NCI-H128 (cell line): ENCODE results near the gene ACRBP.
"Not testable (repeated sequence)": the region's sequence is repeated elsewhere in the genome, so short reads cannot be mapped to it uniquely, and the experiment has no call there.

Experiments
- DNase-seq: peaks from one replicate; lab custom pipeline; 2025; ENCODE audit not compliant: unreplicated experiment; lab: John Stamatoyannopoulos, UW

The ACRBP gene

DNA sequence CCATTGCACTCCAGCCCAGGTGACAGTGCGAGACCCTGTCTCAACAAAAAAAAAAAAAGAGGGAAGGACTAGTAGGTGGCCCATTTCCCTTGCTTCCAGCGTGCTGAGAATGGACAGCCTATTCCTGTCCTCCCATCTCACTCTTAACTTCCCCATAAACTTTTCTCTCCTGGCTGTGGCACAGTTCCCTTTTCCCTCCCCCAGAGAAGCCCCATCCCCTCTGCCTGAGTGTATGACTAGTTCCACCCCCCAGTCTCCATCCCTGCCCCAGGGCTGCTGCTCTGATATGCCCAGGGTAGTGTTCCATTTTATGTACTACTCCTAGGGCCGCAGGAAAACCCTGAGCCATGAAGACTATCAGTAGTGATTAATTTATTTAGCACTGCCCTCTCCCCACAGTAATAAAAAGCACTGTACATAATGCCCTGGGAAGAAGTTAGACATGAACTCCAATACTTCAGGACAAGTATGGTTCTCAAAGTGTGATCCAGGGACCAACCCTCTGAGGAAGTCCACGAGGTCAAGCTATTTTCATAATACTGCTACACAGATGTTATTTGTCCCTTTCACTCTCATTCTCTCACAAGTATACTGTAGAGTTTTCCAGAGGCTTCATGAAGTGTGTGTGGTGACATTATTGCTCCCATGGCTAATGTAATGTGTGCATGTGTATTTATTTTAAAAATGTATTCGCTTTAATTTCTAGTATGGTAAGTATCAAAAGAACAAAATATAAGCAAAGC lies 28.6 kb downstream of the ACRBP start:
- DNase-seq: no peak

DNA sequence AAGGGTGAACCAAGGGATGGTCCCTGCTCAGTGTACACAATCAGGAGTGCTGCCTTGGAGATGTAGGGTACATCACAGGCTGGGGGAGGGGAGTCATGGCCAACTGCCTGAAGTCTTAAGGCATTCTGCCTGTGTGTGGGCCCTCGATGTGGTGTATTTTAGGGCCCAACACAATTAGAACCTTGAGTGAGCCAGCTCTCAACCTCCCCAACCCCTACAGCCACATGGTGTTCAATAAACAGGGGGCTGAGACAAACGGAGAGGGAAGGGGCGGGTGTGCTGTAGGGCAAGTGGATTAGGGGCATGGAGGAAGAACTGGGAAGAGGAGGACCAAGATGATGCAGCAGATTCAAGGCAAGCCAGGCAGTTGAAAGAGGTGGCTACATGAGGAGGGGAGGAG lies 31.4 kb downstream of the ACRBP start:
- DNase-seq: no peak

DNA sequence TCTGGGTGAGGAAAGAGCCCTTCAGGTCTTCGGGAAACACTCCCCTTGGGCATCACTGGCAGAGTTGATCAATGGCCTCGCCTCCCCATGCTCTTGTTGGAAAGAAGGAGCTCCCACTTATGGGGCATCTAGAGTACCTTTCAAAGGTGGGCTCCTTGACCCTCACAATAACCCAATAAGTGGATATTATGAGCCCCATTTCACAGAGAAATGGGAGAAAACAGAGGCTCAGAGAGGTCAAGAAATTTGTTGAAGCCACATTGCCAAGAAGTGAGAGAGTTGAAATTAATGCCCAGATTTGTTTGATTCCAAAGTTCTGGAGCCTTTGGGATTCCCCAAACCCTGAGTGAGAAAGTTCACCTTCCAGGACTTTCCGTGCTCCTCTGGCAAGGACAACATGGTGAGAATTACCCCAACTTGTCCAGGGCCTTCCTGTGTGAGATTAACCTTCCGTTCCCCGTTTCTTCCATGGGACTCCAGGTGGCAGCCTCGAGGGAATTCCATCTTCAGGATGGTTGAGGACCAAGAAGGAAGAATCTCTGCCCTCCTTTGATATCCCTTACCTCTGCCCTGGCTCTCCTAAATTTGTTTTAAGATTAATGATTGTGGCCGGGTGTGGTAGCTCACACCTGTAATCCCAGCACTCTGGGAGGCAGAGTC lies 32.6 kb downstream of the ACRBP start:
- DNase-seq: no peak

DNA sequence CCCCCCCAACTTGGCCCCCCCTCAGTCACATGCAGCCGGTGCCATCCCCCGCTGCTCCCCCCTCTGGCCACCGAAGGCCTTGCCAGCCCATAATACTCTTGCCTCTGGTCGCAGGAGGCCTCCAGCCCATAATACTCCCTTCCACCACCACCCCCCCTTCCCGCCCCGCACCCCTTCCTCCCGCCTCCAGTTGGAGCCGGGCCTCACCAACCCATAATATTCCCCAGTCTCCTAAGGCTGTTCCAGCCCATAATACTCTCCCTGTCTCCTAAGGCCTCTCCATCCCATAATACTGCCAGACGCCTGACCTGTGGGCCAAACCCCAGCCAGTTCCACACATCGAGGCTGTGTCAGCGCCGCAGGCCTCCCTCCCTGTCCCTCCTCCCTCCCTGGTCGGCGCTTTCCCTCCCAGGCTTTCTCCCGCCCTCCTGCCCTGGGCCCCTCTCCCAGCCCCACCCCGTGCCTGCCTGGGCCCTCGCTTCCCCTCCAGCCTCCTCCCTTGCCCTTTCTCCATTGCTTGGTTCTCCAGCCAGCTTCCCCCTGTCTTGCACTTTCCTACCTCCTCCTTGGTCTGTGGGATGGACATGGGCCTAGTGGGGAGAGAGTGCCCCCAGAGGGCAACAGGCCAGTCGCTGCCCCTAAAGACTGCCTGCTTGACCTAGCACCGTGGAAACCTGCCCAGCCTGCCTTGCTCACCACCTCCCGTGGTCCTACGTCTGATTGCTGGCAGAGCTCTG lies 33.3 kb downstream of the ACRBP start:
- peak; percentile 87 for DNase-seq

DNA sequence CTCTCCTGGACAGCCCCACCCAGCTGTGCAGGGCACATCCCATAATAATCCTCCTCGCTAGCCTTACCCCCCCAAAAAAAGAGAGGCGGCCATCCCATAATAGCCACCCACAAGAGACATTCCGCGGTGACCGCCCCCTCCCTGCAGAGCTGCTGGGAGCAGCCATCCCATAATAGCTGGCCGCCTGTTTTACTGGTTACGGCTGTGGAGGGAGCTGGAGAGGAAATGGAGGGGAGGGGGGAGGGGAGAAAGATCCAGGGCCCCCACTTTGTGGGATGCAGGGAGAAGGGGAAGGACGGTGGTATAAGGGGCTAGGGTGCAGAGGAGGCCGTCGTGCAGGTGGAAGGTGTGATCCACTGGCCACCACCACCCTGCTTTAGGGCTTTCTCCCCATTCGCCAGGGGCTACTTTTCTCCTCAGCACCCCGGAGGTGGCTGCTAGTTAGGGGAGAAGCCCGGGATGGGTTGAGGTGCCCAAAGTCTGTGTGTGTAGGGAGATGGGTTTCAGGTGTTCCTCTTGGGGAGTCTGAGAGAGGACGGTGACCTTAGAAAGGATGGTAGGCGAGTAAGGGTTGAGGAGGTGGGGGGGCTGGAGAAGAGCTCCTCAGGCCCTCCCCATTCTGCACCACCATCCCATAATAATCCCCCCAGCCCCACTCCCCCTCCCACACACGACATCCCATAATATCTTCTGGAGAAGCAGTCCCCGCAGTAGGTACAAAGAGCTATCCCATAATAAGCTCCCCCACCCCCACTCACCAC lies 34.0 kb downstream of the ACRBP start:
- peak; percentile 88 for DNase-seq

DNA sequence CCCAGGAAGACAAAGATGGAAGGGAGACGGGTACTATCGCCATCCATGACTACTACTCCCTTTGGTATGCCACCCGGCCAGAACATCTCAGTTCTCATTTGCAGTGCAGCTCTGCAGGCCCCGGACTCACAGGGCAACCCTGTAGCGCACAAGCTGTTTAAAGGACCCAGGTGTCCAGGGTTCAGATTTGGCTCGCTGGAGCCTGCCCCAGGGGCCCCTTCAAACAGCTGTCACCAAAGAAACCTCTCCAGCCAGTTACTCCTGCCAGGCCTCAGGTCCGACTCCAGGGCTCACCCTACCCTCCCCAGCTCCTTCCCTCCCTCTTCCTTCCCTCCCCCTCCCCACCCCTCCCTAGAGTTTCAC lies 34.6 kb downstream of the ACRBP start:
- DNase-seq: no peak

DNA sequence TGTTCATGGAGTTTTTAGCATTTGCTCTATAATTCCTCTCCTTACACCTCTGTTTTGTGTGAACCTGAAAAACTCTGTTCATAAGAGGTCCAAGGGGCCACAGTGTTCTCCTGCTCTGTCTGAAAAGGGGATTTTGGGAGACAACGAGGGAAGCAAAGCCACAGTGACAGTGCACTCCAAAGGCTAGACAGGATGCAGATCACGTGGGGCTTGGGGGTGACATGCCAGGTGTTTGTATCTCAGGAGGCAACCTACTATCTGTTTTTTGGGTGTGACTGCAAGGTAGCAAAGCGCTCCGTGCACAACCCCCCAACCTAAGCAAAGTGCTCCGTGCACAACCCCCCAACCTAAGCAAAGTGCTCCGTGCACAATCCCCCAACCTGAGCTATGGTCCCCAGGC lies 35.0 kb downstream of the ACRBP start:
- DNase-seq: no peak

DNA sequence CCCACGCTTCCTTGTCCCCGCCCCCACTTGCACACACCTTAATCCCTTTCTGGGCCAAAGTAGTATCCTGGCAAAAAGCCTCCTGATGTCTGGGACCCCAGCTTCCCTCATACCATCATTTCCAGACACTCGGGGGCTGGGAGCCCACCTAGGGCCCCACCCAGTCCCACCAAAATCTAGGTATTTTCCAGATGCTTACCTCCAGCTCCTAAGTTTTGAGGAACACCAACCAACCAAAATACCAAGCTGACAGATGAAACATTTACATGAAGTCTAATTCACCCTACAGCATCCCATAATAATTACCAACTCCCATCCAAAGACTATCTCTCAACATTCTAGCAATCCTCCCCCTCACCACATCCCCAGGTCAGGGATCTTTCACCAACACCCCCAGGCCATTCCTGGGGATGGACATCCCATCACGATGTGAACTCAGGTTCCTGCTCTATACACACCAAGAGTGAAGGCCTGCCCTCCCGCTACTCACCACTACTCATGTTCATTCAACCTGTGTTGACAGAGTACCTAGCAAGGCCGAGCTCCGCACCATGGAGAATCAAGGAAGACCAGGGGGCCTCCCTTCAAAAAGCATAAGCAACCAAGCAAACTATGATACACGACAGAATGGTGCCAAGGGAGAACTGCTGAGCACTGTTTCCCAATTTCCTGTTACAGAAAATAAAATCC lies 38.5 kb downstream of the ACRBP start:
- no peak for DNase-seq

DNA sequence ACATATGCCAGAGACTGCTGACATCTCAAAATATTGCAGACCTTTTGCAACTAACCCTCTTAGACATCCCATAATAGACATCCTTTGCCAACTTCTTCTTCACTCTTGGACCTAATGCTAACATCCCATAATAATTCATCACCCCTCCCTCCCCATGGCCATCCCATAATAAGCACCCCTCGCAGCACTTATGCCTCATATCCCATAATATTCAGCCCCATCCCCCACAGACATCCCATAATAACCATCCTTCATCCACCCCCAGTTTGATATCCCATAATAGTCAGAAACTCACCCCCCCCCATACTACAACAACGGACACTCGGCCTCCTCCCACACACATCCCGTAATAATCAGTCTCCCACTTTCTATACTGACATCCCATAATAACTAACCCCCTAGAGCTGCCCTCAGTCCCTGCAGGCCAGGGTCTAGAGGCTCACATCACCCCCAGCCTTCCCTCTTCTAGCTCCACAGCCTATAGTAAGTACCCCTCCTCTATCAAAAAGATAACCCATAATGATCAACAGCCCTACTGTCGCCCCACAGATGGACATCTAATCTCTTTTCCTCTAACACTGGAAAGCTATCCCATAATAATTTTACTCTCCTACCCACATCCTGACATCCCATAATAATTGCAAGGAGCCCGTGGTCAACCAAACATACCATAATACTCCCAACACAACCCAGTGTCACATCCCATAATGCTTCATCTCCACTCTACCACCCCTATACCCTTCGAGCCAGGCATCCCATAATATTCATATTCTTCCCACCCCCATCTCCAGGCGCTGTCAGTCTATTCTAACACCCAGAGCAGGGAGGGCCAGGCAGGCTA lies 39.3 kb downstream of the ACRBP start:
- DNase-seq: no peak

DNA sequence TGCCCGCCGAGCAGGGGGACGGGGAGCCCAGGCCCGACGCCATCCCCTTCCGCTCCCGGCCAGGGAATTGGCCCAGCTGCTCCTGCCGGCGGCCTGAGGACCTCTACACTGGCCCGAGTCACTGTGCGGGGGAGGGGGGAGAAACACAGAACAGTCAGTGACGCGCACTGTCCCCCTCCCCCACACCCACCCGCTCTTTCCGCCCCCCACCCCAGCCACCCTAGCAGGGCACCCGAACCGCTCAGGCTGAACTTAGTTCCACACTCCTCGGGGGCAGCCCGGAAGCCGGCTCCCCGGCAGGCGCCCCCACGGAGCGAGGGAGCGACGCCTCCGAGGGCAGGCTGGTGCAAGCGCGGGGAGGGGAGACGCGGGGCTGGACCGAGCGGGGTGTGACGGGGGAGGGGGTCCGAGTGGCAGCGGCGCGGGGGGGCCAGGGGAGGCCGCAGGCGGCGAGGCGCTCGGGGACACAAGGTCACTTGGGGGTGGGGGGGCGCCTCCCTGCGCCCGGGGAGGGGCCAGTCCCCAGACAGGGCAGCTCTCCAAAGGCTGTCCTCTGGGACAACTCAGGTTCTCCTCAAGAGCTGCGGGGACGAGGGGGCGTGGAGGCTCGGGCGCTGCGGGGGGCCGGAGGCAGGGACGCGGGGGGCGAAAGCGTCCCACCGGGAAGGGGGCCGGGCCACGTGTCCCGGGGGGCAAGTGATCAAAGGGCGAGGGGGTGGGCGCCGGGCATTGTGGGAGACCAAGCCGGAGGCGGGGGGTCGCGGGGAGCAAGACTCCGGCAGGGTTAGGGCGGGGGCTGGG lies 40.7 kb downstream of the ACRBP start:
- DNase-seq: no peak

DNA sequence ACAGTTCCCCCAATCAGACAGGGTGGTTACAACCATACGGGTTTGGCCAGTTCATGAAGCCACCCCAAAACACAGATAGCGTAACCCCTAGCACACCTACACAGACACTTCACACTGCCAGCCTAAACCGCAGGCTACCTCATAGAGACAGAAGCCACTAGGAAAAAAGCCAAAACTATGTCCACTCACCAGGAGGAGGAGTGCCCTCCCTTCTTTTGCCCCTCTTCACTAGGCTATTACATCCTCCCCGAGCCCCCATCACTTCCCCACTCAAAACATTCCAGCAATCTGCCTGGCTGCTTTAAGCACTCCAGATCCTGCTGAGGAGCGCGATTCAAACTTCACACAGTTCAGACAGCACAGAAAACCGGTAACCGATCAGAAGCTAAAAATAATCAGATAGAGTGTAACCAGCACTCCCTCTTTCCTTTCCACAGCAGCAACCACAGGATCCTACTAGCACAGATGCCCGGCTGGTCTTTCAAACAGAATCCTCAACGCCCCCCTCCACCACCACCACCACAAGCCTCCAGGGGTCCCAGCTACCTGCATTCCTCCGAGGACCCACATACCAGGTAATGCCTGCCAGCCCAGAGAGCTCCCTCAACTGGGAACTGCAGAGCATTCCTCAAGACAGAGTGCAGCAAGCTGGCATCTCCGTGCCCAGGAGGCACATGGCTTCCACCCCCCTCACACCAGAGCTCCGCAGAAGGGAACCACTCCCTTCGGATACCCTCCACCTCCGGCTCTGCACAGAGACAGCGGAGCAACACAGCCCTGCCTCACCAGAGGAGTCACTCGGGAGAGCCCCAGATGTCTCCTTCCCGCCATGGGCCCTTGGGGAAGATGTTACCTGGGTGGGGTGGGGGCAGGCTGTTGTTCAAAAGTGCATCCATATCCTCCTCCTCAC lies 41.6 kb downstream of the ACRBP start:
- DNase-seq: no peak

DNA sequence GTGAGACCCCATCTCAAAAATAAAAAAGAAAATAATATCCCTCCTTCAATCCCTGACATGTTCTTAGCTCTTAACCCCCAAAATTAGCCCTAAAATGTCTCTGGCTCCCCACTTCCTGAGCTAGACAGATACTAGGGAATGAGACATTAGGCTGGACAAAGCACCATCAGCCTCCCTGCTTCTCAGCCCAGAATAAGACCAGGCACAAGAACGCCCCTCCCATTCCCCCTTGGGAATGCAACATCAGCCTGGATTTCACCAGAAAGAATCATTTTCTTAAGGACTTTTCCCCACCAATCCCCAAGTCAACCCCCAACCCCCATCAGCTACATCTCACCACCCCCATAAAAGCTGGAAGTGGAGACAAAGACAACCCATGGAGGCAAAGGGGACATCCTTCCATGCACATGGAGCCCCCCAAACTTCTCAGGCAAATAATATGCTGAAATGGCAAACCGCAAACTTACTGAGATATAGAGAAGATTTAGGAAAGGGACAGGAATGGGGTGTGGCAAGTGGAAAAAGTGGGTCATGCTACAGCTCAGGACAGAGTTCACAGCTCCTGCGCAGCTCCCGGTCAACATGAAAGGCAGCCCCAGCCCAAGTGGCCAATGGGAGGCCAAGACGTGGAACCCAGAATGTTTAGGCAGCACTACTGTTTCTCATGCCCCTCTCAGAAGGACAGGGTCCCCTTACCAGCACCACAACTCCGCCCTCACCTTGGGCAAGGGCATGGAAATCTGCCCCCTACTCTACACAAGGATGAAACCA lies 42.8 kb downstream of the ACRBP start:
- no peak for DNase-seq

DNA sequence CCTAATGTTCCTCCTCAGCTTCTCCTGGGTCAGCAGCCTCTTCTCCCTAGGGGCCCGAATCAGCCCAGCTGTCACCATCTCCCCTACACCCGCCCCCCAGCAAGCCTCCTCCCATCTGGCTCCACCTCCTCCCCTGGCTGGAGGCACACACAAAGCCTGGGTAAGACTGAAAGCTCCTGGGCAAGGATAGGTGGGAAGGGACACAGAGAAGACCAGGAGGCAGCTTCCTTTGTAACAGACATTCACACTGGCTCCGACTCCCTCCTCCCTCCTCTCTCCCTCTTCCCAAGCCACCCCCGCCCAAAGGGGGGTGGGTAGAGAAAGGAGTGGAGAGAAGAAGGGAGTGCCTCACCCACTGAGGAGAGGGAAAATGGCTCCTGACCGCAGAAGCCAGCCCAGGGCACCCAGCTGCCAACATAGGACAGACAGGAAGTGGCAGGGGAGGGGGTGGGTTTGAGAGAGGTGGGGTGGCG lies 44.1 kb downstream of the ACRBP start:
- no peak for DNase-seq

DNA sequence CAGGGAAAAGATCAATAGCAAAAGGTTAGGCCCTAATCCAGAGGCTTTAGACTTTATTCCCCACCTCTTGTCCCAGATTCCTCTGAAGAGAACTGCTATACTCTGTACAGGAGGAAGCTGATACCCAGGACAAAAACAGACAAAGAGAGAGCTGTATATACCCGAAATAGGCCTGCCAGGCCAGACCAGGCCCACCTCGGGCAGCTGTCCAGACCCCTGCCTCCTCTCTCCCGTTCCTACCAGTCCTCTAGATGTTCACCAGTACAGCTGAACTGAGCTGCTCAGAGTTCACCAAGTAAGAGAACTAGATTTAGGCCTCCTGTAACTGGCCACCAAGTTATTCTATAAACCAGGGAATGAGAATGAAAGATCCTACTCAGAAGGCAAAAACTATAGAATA lies 44.7 kb downstream of the ACRBP start:
- no peak for DNase-seq

DNA sequence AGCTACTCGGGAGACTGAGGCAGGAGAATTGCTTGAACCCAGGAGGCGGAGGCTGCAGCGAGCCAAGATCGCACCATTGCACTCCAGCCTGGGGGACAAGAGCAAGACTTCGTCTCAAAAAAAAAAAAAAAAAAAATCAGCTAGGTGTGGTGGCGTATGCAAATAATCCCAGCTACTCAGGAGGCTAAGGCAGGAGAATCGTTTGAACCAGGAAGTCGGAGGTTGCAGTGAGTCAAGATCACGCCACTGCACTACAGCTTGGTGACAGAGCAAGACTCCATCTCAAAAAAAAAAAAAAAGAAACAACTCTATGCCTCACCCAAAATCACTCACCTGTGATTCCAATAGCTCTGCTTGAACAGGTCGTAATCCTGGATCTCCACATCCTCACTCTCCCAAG lies 51.6 kb downstream of the ACRBP start:
- DNase-seq: not testable (repeated sequence)

DNA sequence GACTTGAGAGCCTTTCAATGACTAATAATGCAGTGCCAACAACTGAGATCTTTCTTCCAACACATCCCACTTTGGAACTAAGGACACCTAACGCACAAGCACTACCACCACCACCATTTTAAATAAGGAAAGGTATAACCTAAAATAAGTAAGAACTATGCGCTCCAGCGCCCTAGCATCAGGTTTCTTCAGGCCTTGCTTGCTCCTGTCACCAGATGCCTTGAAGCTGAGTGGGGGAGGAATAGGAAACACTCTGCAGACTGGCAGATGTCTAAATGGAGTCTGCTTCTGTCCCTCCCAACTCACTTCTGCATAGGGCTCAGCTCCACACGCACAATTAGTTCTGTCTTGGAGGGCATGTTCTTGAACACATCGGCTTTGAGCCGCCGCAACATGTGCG lies 55.1 kb downstream of the ACRBP start:
- DNase-seq: no peak
